Neutrophil (primary cell): ENCODE measurements around the gene DEFB128.
"Not testable (repeated sequence)": the region's sequence is repeated elsewhere in the genome, so short reads cannot be mapped to it uniquely, and the experiment has no call there.

Experiments used
- H3K27ac ChIP-seq: fragments of 200-600 bp; sonication (generic); 2 replicates; pipeline ENCODE4 v1.5.1; 2016; ENCODE audit warnings: mild to moderate bottlenecking, moderate library complexity
- H3K27me3 ChIP-seq: fragments of 200-600 bp; sonication (generic); 2 replicates; pipeline ENCODE4 v1.6.0; 2016; ENCODE audit warnings: mild to moderate bottlenecking
- H3K36me3 ChIP-seq: fragments of 200-600 bp; sonication (generic); 2 replicates; pipeline ENCODE4 v1.5.1; 2017
- H3K4me1 ChIP-seq, 2 experiments: fragments of 200-600 bp in 1 of 2; sonication (generic) in 1 of 2; 1 replicate in 1 of 2; 2 replicates in 1 of 2; pipeline versions ENCODE4 v1.5.1 to v1.6.1; 2013 to 2016; ENCODE audit warnings: low read depth in 1 of 2, low read length in 1 of 2, mild to moderate bottlenecking in 1 of 2, moderate library complexity in 1 of 2; ENCODE audit not compliant: control insufficient read depth in 1 of 2, insufficient read depth in 1 of 2
- H3K4me3 ChIP-seq, 2 experiments: fragments of 200-600 bp in 1 of 2; sonication (generic) in 1 of 2; 1 replicate in 1 of 2; 2 replicates in 1 of 2; pipeline ENCODE4 v1.5.1; 2013 to 2016; ENCODE audit warnings: low read depth in 1 of 2, low read length in 1 of 2, mild to moderate bottlenecking in 1 of 2, moderate library complexity in 1 of 2
- H3K9me3 ChIP-seq: fragments of 200-600 bp; sonication (generic); 2 replicates; pipeline ENCODE4 v1.5.1; 2016
- CTCF ChIP-seq: fragments of 200-600 bp; sonication (generic); IDR thresholded peaks from 2 replicates; pipeline ENCODE4 v1.5.1; 2016; ENCODE audit warnings: antibody characterized with exemption

The DEFB128 gene

DNA sequence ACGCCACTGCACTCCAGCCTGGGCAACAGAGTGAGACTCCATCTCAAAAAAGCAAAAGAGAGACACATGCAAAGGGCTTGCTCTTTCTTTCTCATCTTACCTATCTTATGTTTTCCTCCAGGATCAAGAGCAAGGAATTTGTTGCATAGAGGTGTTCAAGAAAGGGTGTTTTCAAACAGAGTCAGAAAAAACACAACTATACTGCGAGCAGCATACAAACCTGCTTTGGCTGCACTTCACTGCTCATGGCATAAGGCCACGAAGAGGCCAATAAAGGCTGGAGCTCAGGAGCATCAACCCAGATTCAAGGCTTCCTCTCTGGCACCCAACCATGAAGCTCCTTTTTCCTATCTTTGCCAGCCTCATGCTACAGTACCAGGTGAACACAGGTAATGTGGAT, 37.4 kb upstream of the DEFB128 start, which contains the start of gene DEFB129:
Gene DEFB129 (plus strand): TSS at position 301 of the 400 bp plus-strand sequence. CDS start 31 bp downstream, at position 332.
- Histone ChIP-seq H3K36me3 (no peaks in the 10 kb centered on the region), H3K27me3 (no peaks in the 10 kb centered on the region), H3K9me3 (no peaks in the 10 kb centered on the region), H3K4me1 (peaks cover 0 to 9% of the 10 kb centered on the region in 2 experiments), H3K4me3 (no peak within 1 kb of the TSS), H3K27ac (peak within 1 kb of the TSS; percentile 70)
- TF ChIP-seq CTCF, result no peak

- not testable (repeated sequence) for H3K27me3 ChIP-seq, H3K4me1 ChIP-seq, H3K27ac ChIP-seq, H3K9me3 ChIP-seq, H3K4me3 ChIP-seq, H3K36me3 ChIP-seq
Measured at GRCh38 chr20:225879-226278, 36.4 kb upstream of the DEFB128 start.

GRCh38 chr20:221258-221830, 31.8 kb upstream of the DEFB128 start:
- TF ChIP-seq CTCF, result no peak
- Histone ChIP-seq H3K27me3 (peaks cover 27% of the 10 kb centered on the region), H3K4me3 (no peak overlapping the region), H3K36me3 (no peaks in the 10 kb centered on the region), H3K9me3 (no peaks in the 10 kb centered on the region), H3K4me1 (no peaks in the 10 kb centered on the region), H3K27ac (no peak overlapping the region)

- no peak for TF ChIP-seq CTCF
- no peak overlapping the region for H3K4me3 ChIP-seq
- peaks cover 27% of the 10 kb centered on the region for H3K27me3 ChIP-seq
- H3K9me3 ChIP-seq, result no peaks in the 10 kb centered on the region
- H3K27ac ChIP-seq, result no peak overlapping the region
- H3K36me3 ChIP-seq, result no peaks in the 10 kb centered on the region
- no peaks in the 10 kb centered on the region for H3K4me1 ChIP-seq
Measured at GRCh38 chr20:219290-220115, 30.0 kb upstream of the DEFB128 start.

- TF ChIP-seq CTCF, result no peak
- Histone ChIP-seq H3K36me3 (no peaks in the 10 kb centered on the region), H3K4me1 (no peaks in the 10 kb centered on the region), H3K27ac (no peak overlapping the region), H3K4me3 (no peak overlapping the region), H3K27me3 (peaks cover 27% of the 10 kb centered on the region), H3K9me3 (no peaks in the 10 kb centered on the region)
Measured at GRCh38 chr20:217266-217665, 27.8 kb upstream of the DEFB128 start.

DNA sequence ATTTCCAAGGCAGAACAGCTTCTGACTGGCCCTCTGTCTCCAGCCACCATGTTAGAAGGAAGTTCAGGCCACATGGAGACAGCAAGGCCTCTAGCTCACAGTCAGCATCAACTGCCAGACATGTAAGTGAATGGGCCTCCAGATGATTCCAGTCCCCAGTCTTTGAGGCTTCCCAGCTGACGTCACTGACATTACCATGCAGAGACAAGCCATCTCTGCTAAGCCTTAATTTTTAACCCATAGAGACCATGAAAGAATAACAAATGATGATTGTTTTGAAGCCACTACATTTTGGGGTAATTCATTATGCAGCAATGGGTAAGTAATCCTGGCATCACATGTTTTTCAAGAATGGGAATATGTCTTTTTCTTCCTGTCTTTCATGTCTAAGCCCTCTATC, 26.3 kb upstream of the DEFB128 start:
- Histone ChIP-seq H3K36me3 (no peaks in the 10 kb centered on the region), H3K4me3 (no peak overlapping the region), H3K27ac (no peak overlapping the region), H3K4me1 (no peaks in the 10 kb centered on the region), H3K9me3 (no peaks in the 10 kb centered on the region), H3K27me3 (peaks cover 23% of the 10 kb centered on the region)
- no peak for TF ChIP-seq CTCF
